Testis (tissue), 3 donors: ENCODE data around the gene FAM171A2. TPM values are rescaled to one million over a fixed set of nuclear protein-coding genes. Genes with fewer than 3 reads are reported as not detected.
A peak's percentile ranks its signal among the peaks of the same experiment; 100 is the strongest.

ENCODE experiments used
- DNase-seq: peaks from one replicate; pipeline ENCODE4 v3.0.0-alpha.2; 2019
- H3K27ac ChIP-seq, 2 donors: fragments of 200-600 bp; sonication (generic); one replicate each; pipeline ENCODE4 v1.5.1; 2019
- H3K27me3 ChIP-seq: fragments of 200-600 bp; sonication (generic); one replicate; pipeline ENCODE4 v1.5.1; 2019
- H3K36me3 ChIP-seq: fragments of 200-600 bp; sonication (generic); one replicate; pipeline ENCODE4 v1.5.1; 2017; ENCODE audit warnings: low read depth; ENCODE audit errors: missing control alignments
- H3K4me1 ChIP-seq: fragments of 200-600 bp; sonication (generic); one replicate; pipeline ENCODE4 v1.5.1; 2019
- H3K4me3 ChIP-seq, 2 donors: fragments of 200-600 bp; sonication (generic); one replicate each; pipeline ENCODE4 v1.5.1; 2017 to 2019
- H3K9me3 ChIP-seq: fragments of 200-600 bp; sonication (generic); one replicate; pipeline ENCODE4 v1.5.1; 2017
- POLR2A ChIP-seq: fragments of 450-650 bp; IDR thresholded peaks from one replicate; pipeline ENCODE4 v1.6.1; 2017; ENCODE audit warnings: antibody characterized with exemption, mild to moderate bottlenecking, moderate library complexity
- WGBS, 2 donors: methylation state at CpG; one replicate each; pipeline ENCODE4 v1.1.5; 2018; 5-methylcytosine and 5-hydroxymethylcytosine counted together
- intact Hi-C: fragments of 100-400 bp; cut with DNase I; formaldehyde crosslinking; loops from one replicate; pipeline ENCODE4 v1.15.1; 2023; ENCODE audit warnings: low total_unique reads
- polyA plus RNA-seq: library from polyadenylated mRNA; stranded (reverse); fragments of 350-450 nt; fragmentation: Illumina TruSeq; extraction: RNeasy Lipid Tissue Mini Kit (QIAGEN cat#74804); gene quantifications from one replicate; pipeline ENCODE4 v1.2.3, GENCODE V29; 2014; ENCODE audit warnings: low read depth, low replicate concordance; ENCODE audit not compliant: insufficient read depth
- total RNA-seq, 2 donors: library from RNA; depleted of rRNA; stranded (reverse); fragments of >200 nt; gene quantifications; one replicate each; pipeline ENCODE4 v1.2.3, GENCODE V29; 2016
- TF ChIP-seq, protein P1 (sequence below), 3 experiments: fragments of 450-650 bp in 2 of 3; fragments of 200-600 bp in 1 of 3; sonication (generic) in 1 of 3; IDR thresholded peaks; one replicate each; pipeline ENCODE4 v1.5.1; 2016 to 2019; ENCODE audit warnings: antibody characterized with exemption in 3 of 3, mild to moderate bottlenecking in 2 of 3, moderate library complexity in 1 of 3

The FAM171A2 gene
- total and polyA plus RNA-seq, 3 donors from 2014 or later: 1.3 to 3.6 (median 2.0) TPM

DNA sequence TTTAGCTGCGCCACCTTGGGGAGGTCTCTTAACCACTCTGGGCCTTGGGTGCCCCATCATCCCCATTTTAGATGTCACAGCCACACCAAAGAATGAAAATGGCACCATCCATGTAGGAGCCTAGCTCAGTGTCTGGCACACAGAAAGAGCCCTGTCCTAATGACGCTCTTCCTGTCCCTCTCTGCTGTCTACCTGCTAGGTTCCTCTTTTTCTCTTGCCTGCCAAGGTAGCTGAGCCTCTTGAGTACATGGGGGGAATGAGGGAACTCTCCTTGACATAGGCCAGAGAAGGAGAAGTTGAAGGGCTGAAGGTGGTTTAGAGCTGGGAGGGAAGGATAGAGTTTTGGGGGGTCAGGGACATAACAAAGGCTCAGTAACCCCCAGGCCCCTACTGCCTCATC lies 53.5 kb downstream of the FAM171A2 start:
- intact Hi-C loops: no loop called here
- DNase-seq: no peak
- Histone ChIP-seq H3K9me3 (no peaks in the 10 kb centered on the region), H3K4me3 (no peak overlapping the region), H3K4me1 (peaks cover 6% of the 10 kb centered on the region), H3K27me3 (no peaks in the 10 kb centered on the region), H3K27ac (no peak overlapping the region), H3K36me3 (no peaks in the 10 kb centered on the region)
- WGBS, 2 donors: 92 to 94% methylated on average over 2 of the region's 2 CpGs
- TF ChIP-seq, protein P1, sequence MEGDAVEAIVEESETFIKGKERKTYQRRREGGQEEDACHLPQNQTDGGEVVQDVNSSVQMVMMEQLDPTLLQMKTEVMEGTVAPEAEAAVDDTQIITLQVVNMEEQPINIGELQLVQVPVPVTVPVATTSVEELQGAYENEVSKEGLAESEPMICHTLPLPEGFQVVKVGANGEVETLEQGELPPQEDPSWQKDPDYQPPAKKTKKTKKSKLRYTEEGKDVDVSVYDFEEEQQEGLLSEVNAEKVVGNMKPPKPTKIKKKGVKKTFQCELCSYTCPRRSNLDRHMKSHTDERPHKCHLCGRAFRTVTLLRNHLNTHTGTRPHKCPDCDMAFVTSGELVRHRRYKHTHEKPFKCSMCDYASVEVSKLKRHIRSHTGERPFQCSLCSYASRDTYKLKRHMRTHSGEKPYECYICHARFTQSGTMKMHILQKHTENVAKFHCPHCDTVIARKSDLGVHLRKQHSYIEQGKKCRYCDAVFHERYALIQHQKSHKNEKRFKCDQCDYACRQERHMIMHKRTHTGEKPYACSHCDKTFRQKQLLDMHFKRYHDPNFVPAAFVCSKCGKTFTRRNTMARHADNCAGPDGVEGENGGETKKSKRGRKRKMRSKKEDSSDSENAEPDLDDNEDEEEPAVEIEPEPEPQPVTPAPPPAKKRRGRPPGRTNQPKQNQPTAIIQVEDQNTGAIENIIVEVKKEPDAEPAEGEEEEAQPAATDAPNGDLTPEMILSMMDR (IDR thresholded peaks at IDR 0.05): no peak
- TF ChIP-seq POLR2A: no peak

DNA sequence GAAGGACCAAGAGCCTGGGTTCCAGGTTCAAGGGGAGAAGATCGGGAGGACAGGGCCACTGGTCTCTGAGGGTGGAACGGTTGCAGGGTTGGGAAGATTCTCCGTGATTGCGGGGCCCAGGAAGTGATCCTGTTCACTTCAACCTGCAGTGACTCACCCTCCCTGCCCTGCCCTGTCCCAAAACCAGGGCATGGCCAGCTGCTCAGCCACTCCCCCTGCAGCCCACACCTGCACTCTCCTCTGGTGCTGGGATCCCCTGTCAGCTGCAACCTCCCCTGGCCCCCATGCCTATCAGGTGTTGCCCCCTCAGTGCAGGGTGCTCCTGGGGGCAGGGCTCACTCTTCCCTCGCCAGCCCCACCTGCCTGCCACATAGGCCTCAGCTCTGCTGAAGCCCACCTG lies 54.2 kb downstream of the FAM171A2 start:
- Histone ChIP-seq H3K27me3 (no peaks in the 10 kb centered on the region), H3K36me3 (no peaks in the 10 kb centered on the region), H3K27ac (no peak overlapping the region), H3K4me3 (no peak overlapping the region), H3K4me1 (peaks cover 6% of the 10 kb centered on the region), H3K9me3 (no peaks in the 10 kb centered on the region)
- TF ChIP-seq, protein P1 (IDR thresholded peaks at IDR 0.05): no peak
- TF ChIP-seq POLR2A: no peak
- no peak for DNase-seq
- intact Hi-C loops: no loop called here
- WGBS, 2 donors: 80 to 86% methylated on average over 5 of the region's 5 CpGs

DNA sequence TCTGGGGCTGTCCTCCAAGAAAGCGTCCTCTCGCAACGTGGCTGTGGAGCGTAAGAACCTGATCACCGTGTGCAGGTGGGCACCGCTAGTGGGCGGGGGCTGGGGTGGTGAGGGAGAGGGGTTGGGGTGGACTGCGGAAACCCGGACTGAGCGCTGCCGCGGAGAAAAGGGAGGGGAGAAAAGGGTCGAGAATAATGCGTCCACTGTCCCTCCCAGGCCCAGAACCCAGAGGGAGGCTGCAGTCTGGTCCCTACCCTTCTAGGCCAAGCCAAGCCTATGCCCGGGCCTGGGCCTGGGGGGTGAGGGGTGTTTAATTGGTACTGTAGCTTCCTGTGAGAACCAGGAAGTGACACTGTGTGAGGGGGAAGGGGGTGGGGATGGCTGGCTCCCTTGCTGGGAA lies 54.8 kb downstream of the FAM171A2 start:
- H3K4me3 ChIP-seq: peak overlapping the region; percentile 58 to 64
- peak overlapping the region in 1 of 2 donors; percentile 89 for H3K27ac ChIP-seq
- TF ChIP-seq, protein P1 (IDR thresholded peaks at IDR 0.05): no peak
- no peak for TF ChIP-seq POLR2A
- H3K9me3 ChIP-seq: no peaks in the 10 kb centered on the region
- DNase-seq: no peak
- no peaks in the 10 kb centered on the region for H3K27me3 ChIP-seq
- 0 to 3% methylated on average over 6 to 15 of the region's 15 CpGs for WGBS, 2 donors
- intact Hi-C loops: no loop called here
- H3K36me3 ChIP-seq: no peaks in the 10 kb centered on the region
- H3K4me1 ChIP-seq: peaks cover 6% of the 10 kb centered on the region

DNA sequence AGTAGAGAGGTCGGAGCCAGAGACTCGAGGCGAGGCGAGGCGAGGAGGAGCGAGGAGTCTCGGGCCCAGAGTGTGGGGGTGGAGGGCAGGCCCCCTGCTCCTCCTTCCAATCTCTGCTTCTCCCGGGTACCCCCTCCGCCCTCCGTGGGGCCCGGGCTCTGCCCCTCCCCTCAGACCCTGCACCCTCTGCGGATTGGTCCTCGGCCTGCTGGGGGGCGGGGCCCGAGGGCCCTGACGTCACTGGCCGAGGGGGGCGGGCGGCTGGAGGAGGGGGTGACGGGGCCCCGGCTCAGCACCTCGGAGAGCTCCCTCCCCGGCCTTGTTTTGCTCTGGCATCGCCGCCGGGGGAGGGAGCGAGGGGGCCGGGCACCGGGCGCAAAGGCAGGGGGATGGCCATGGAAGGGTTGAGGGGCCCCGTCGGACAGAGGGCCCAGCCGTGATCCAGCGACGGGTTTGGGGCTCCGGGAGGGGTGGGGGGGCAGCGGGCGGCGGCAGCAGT lies 55.3 kb downstream of the FAM171A2 start, which contains the start of gene RUNDC3A:
TSS of gene RUNDC3A (plus strand) at position 282 of the 499 bp plus-strand sequence. CDS start 232 bp downstream, outside the sequence.
- Histone ChIP-seq H3K27me3 (no peaks in the 10 kb centered on the region), H3K4me1 (peaks cover 6% of the 10 kb centered on the region), H3K9me3 (no peaks in the 10 kb centered on the region), H3K4me3 (peak within 1 kb of the TSS; percentile 58 to 64), H3K27ac (peak within 1 kb of the TSS; percentile 68 to 89), H3K36me3 (no peaks in the 10 kb centered on the region)
- TF ChIP-seq POLR2A: no peak
- TF ChIP-seq, protein P1 (IDR thresholded peaks at IDR 0.05): no peak
- 0 to 1% methylated on average over 7 to 37 of the region's 39 CpGs for WGBS, 2 donors
- DNase-seq: peak; percentile 92
- intact Hi-C loops: no loop called here
